HCT116 (cell line): ENCODE results near the gene PTTG1IP. TPM values are rescaled to one million over a fixed set of nuclear protein-coding genes. Genes with fewer than 3 reads are reported as not detected.

Source experiments
- ATAC-seq: fragments of 200-7000 bp; cut with Tn5 transposase; 2 replicates; pipeline ENCODE4 v1.9.1; 2020; ENCODE audit warnings: mild to moderate bottlenecking, moderate library complexity
- BruUV-seq: library from RNA; stranded (reverse); fragments of 400-500 nt; replicated peaks from 2 replicates; lab custom pipeline; 2021; lab: Mats Ljungman, UMichigan
- CTCF ChIA-PET: fragments of 300-600 bp; sonication (Branson Sonifier 250); formaldehyde crosslinking; loops from one replicate; lab custom pipeline; 2021; ENCODE audit warnings: antibody characterized with exemption; lab: Charles Lee
- POLR2A ChIA-PET: fragments of 300-600, 350-600 bp; sonication (Branson Sonifier 250); formaldehyde crosslinking; loops from one replicate; lab custom pipeline; 2021; ENCODE audit warnings: antibody characterized with exemption; lab: Charles Lee
- RAD21 ChIA-PET, 2 experiments: fragments of 300-600 bp; sonication (Branson Sonifier 250); formaldehyde crosslinking; loops; one replicate each; lab custom pipeline; 2023; ENCODE audit warnings: low total read pairs in 2 of 2; ENCODE audit not compliant: uncharacterized antibody in 2 of 2, unreplicated experiment in 2 of 2, low non-redundant PET in 1 of 2; lab: Charles Lee
- DNase-seq: peaks from one replicate; pipeline ENCODE4 v3.0.0-alpha.2; 2010; ENCODE audit warnings: low read depth, low spot score
- H2AFZ ChIP-seq: fragments of 200-600 bp; shearing (Covaris generic), sonication (generic); 2 replicates; pipeline ENCODE4 v1.6.1; 2017; ENCODE audit warnings: low read depth, mixed run types, mixed read lengths, antibody characterized with exemption, low read length; ENCODE audit not compliant: poor library complexity, severe bottlenecking
- H3K27ac ChIP-seq: 2 replicates; pipeline ENCODE4 v1.5.1; 2012; ENCODE audit warnings: low read depth, low read length
- H3K27me3 ChIP-seq: fragments of 200-600 bp; sonication (generic); 2 replicates; pipeline ENCODE4 v1.6.1; 2016; ENCODE audit warnings: mixed run types, low read length, mixed read lengths; ENCODE audit not compliant: insufficient read depth
- H3K36me3 ChIP-seq, 2 experiments: fragments of 200-500 bp in 1 of 2; fragments of 200-600 bp in 1 of 2; sonication (Bioruptor generic) in 1 of 2; sonication (generic) in 1 of 2; 2 replicates each; pipeline versions ENCODE4 v1.5.1 to v1.6.1; 2014 to 2016; ENCODE audit warnings: low read length in 2 of 2, inconsistent platforms in 1 of 2, mixed read lengths in 1 of 2, mixed run types in 1 of 2; ENCODE audit not compliant: insufficient read depth in 2 of 2, control insufficient read depth in 1 of 2
- H3K4me1 ChIP-seq, 2 experiments: fragments of 200-600 bp in 1 of 2; sonication (generic) in 1 of 2; 2 replicates each; pipeline versions ENCODE4 v1.5.1 to v1.6.1; 2012 to 2017; ENCODE audit warnings: low read length in 2 of 2, inconsistent platforms in 1 of 2, mild to moderate bottlenecking in 1 of 2, mixed read lengths in 1 of 2, mixed run types in 1 of 2, moderate library complexity in 1 of 2; ENCODE audit not compliant: insufficient read depth in 2 of 2, control insufficient read depth in 1 of 2
- H3K4me2 ChIP-seq: fragments of 200-600 bp; sonication (generic); 2 replicates; pipeline ENCODE4 v1.6.1; 2017; ENCODE audit warnings: mixed run types, low read length, mixed read lengths
- H3K4me3 ChIP-seq, 2 experiments: fragments of 200-600 bp in 1 of 2; sonication (generic) in 1 of 2; replicated peaks in 1 of 2; 2 replicates each; pipeline ENCODE4 v1.5.1; 2011 to 2016; ENCODE audit warnings: low read length in 2 of 2, control low read depth in 1 of 2, low read depth in 1 of 2, mild to moderate bottlenecking in 1 of 2, mixed read lengths in 1 of 2, mixed run types in 1 of 2
- H3K79me2 ChIP-seq: fragments of 200-600 bp; sonication (generic); 2 replicates; pipeline ENCODE4 v1.6.1; 2017; ENCODE audit warnings: mild to moderate bottlenecking, mixed run types, low read length, moderate library complexity, mixed read lengths; ENCODE audit not compliant: insufficient read depth
- H3K9ac ChIP-seq: fragments of 200-600 bp; sonication (generic); 2 replicates; pipeline ENCODE4 v1.6.1; 2016; ENCODE audit warnings: low read length, mixed read lengths
- H3K9me2 ChIP-seq: fragments of 200-600 bp; sonication (generic), shearing (Covaris generic); 2 replicates; pipeline ENCODE4 v1.6.1; 2017; ENCODE audit warnings: mixed run types, mild to moderate bottlenecking, moderate library complexity; ENCODE audit not compliant: insufficient read depth
- H3K9me3 ChIP-seq, 2 experiments: fragments of 200-500 bp in 1 of 2; fragments of 200-600 bp in 1 of 2; sonication (Bioruptor generic) in 1 of 2; sonication (generic) in 1 of 2; 2 replicates each; pipeline ENCODE4 v1.6.1; 2014 to 2017; ENCODE audit warnings: low read length in 2 of 2, mixed read lengths in 2 of 2, inconsistent platforms in 1 of 2, low read depth in 1 of 2, mild to moderate bottlenecking in 1 of 2, mixed run types in 1 of 2, moderate library complexity in 1 of 2; ENCODE audit not compliant: control insufficient read depth in 1 of 2, insufficient read depth in 1 of 2
- H4K20me1 ChIP-seq: fragments of 200-600 bp; sonication (generic), shearing (Covaris generic); 2 replicates; pipeline ENCODE4 v1.6.1; 2017; ENCODE audit warnings: mixed run types, mild to moderate bottlenecking, moderate library complexity; ENCODE audit not compliant: insufficient read depth
- EGR1 ChIP-seq: IDR thresholded peaks from 2 replicates; pipeline ENCODE4 v1.6.1; 2012; ENCODE audit warnings: low read depth
- POLR2AphosphoS5 ChIP-seq: IDR thresholded peaks from 2 replicates; pipeline ENCODE4 v1.6.1; 2011; ENCODE audit warnings: mild to moderate bottlenecking, low read depth, low read length, moderate library complexity
- RAD21 ChIP-seq: IDR thresholded peaks from 2 replicates; pipeline ENCODE4 v1.6.1; 2012; ENCODE audit warnings: low read depth, mild to moderate bottlenecking
- TCF7L2 ChIP-seq: IDR thresholded peaks from 2 replicates; pipeline ENCODE4 v1.7.0; 2011; ENCODE audit warnings: borderline replicate concordance, inconsistent platforms; ENCODE audit not compliant: insufficient read depth, insufficient read length; ENCODE audit errors: extremely low read depth
- intact Hi-C: fragments of 100-400 bp; cut with micrococcal nuclease; formaldehyde crosslinking; loops from 2 replicates; pipeline ENCODE4 v1.10.0; 2022
- total RNA-seq: library from RNA; stranded (reverse); gene quantifications from one replicate; pipeline ENCODE4 v1.2.1, GENCODE V29; 2021; ENCODE audit not compliant: unreplicated experiment
- TF ChIP-seq, protein P1 (sequence below): IDR thresholded peaks from 2 replicates; pipeline ENCODE4 v1.6.1; 2012

Gene PTTG1IP
- total RNA-seq, 1 experiment from 2014 or later = 83.4 TPM

DNA sequence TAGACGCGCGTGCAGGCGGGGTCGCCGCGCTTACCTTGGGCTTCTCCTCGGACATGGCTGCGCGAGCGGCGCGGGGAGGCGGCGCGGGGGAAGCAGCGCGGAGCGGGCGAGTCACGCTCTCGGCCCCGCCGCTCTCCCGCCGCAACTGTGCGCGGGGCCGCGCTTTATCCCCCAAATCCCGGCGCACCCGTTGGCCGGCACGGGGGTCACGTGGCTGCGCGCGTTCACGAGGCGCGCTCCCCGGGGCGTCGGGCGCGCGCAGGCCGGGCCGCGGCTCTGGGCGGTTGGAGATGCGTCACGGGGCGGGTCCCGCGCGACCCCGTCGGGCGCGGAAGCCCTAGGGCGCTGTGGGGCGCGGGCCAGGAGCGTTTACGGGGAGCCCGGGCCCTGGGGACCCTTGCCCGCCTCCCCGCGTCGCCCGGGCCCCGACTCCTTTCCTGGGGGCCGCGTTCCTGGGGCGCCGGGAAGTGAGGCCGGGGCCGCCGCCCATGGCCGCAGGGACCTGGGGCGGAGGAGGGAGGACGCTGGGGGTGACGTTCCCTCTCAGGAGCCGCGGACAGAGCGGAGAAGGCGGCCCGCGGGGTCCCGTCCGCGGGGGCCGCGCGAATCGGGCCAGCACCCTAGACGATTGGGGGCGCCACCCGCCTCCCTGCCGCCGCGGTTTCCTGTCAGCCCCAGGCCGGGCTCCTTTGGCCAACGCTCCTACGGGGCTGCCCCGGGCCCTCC lies 55.4 kb downstream of the PTTG1IP start, which contains the start of gene SUMO3:
SUMO3 (minus strand) TSS at position 149 of the 726 bp plus-strand sequence; CDS start at position 55, 94 bp downstream.
- no peaks in the 10 kb centered on the region for H3K9me2 ChIP-seq
- H3K4me1 ChIP-seq = peaks cover 2 to 6% of the 10 kb centered on the region in 2 experiments; a peak in 2 of 4 replicates
- no TSS peak for BruUV-seq
- CTCF ChIA-PET = interaction anchor here (1.0 kb wide), 1 partner anchor 24 kb away, joined by 3 read pairs; no protein-coding TSS in a partner anchor
- RAD21 ChIA-PET = no interaction called here
- H3K36me3 ChIP-seq = no peaks in the 10 kb centered on the region
- no peak for TF ChIP-seq TCF7L2
- TF ChIP-seq, protein P1, sequence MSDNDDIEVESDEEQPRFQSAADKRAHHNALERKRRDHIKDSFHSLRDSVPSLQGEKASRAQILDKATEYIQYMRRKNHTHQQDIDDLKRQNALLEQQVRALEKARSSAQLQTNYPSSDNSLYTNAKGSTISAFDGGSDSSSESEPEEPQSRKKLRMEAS = 0 out of 2 replicates have a peak, but pooled peaks have one; percentile 34
- peak within 1 kb of the TSS; percentile 84; the same call in 1 of the 2 replicates for H3K27ac ChIP-seq
- H3K9me3 ChIP-seq = peaks cover 8 to 15% of the 10 kb centered on the region in 2 experiments; a peak in 3 of 4 replicates
- peak within 1 kb of the TSS; percentile 59 for H3K9ac ChIP-seq
- no peak within 1 kb of the TSS for H2AFZ ChIP-seq
- DNase-seq (no peak), ATAC-seq (peak; percentile 57)
- H3K79me2 ChIP-seq = 0 out of 2 replicates have a peak, but pooled peaks cover 7% of the 10 kb centered on the region
- intact Hi-C loops = no loop called here
- peak within 1 kb of the TSS; percentile 95 for H3K4me2 ChIP-seq
- H3K27me3 ChIP-seq = no peaks in the 10 kb centered on the region
- POLR2A ChIA-PET = no interaction called here
- H4K20me1 ChIP-seq = no peaks in the 10 kb centered on the region
- H3K4me3 ChIP-seq = peak within 1 kb of the TSS; percentile 49 to 61

DNA sequence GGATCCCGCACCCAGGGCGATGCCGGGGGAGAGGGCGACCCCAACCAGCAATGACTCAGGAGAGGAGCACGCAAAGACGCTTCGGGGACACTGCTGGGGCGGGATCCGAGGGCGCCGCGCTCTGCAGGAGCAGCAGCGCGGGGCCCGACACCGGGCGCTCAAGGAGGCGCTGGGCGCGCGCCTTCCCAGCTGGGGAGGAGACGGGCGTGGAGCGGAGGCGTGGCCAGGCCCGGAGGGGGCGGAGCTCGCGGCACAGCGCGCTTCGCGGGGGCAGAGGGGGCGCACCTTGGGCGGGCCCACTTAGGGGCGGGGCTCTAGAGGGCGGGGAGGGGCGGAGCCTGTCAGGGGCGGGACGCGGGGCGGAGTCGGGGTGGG lies 56.0 kb downstream of the PTTG1IP start:
- H3K4me2 ChIP-seq = peak overlapping the region; percentile 95
- intact Hi-C loops = no loop called here
- DNase-seq = peak; percentile 69
- ChIA-PET CTCF (interaction anchor here (0.6 to 1.0 kb wide), 2 partner anchors 24 kb away, joined by 3 read pairs; no protein-coding TSS in a partner anchor), RAD21 (no interaction called here), POLR2A (no interaction called here)
- no peaks in the 10 kb centered on the region for H3K27me3 ChIP-seq
- no peaks in the 10 kb centered on the region for H4K20me1 ChIP-seq
- TF ChIP-seq EGR1 (peak; percentile 68), RAD21 (no peak), POLR2AphosphoS5 (peak; percentile 44; the same call in 1 of the 2 replicates)
- TF ChIP-seq, all 23 proteins: peak for 2
- ATAC-seq = peak; percentile 99
- Histone ChIP-seq H3K27ac (peak overlapping the region; percentile 84; the same call in 1 of the 2 replicates), H2AFZ (no peak overlapping the region), H3K9me2 (no peaks in the 10 kb centered on the region), H3K4me3 (peak overlapping the region; percentile 49 to 61), H3K9ac (peak overlapping the region; percentile 59), H3K79me2 (0 out of 2 replicates have a peak, but pooled peaks cover 7% of the 10 kb centered on the region), H3K36me3 (no peaks in the 10 kb centered on the region), H3K9me3 (peaks cover 4 to 9% of the 10 kb centered on the region in 2 experiments; a peak in 3 of 4 replicates), H3K4me1 (peaks cover 2 to 6% of the 10 kb centered on the region in 2 experiments; a peak in 2 of 4 replicates)
- BruUV-seq = no TSS peak
